Tibial nerve (tissue), 4 donors: ENCODE results near the gene LPO. TPM values are rescaled to one million over a fixed set of nuclear protein-coding genes. Genes with fewer than 3 reads are reported as not detected.

Experiments
- DNase-seq, 2 donors: peaks; one replicate each; pipeline ENCODE4 v3.0.0-alpha.2; 2019; ENCODE audit warnings: low spot score in 2 of 2
- H3K27ac ChIP-seq, 4 donors: fragments of 200-600 bp; sonication (generic) in 3 of 4; one replicate each; pipeline ENCODE4 v1.5.1; 2017 to 2019; ENCODE audit warnings: mild to moderate bottlenecking in 1 of 4
- H3K27me3 ChIP-seq, 2 donors: fragments of 200-600 bp; sonication (generic) in 1 of 2; one replicate each; pipeline versions ENCODE4 v1.5.1 to v1.6.0; 2017 to 2019
- H3K36me3 ChIP-seq, 3 donors: fragments of 200-600 bp; sonication (generic); one replicate each; pipeline ENCODE4 v1.5.1; 2018 to 2019
- H3K4me1 ChIP-seq, 4 donors: fragments of 200-600 bp; sonication (generic) in 3 of 4; one replicate each; pipeline ENCODE4 v1.5.1; 2017 to 2019
- H3K4me3 ChIP-seq, 4 donors: fragments of 200-600 bp; sonication (generic) in 3 of 4; one replicate each; pipeline ENCODE4 v1.5.1; 2017 to 2019; ENCODE audit warnings: mild to moderate bottlenecking in 1 of 4, moderate library complexity in 1 of 4
- H3K9me3 ChIP-seq, 4 donors: fragments of 200-600 bp; sonication (generic) in 3 of 4; one replicate each; pipeline ENCODE4 v1.5.1; 2017 to 2019
- CTCF ChIP-seq, 5 experiments: fragments of 200-600 bp in 3 of 5; fragments of 450-650 bp in 2 of 5; sonication (generic) in 3 of 5; IDR thresholded peaks; one replicate each; pipeline ENCODE4 v1.5.1; 2016 to 2019; ENCODE audit warnings: antibody characterized with exemption in 5 of 5, mild to moderate bottlenecking in 3 of 5, moderate library complexity in 2 of 5
- EP300 ChIP-seq, 2 donors: sonication (generic); formaldehyde crosslinking; IDR thresholded peaks; one replicate each; pipeline ENCODE4 v1.6.1; 2017; ENCODE audit warnings: antibody characterized with exemption in 2 of 2, mild to moderate bottlenecking in 1 of 2
- POLR2A ChIP-seq, 2 donors: fragments of 450-650 bp; IDR thresholded peaks; one replicate each; pipeline ENCODE4 v1.6.1; 2017; ENCODE audit warnings: antibody characterized with exemption in 2 of 2, mild to moderate bottlenecking in 2 of 2, moderate library complexity in 2 of 2
- WGBS, 2 donors: methylation state at CpG; one replicate each; pipeline ENCODE4 v1.1.5; 2018; 5-methylcytosine and 5-hydroxymethylcytosine counted together
- total RNA-seq, 4 donors: library from RNA; depleted of rRNA; stranded (reverse); fragments of >200 nt; gene quantifications; one replicate each; pipeline ENCODE4 v1.1.0, GENCODE V29; 2016

The LPO gene
- total RNA-seq, 4 donors from 2014 or later: not detected

GRCh38 chr17:58306131-58306951, 68.0 kb downstream of the LPO start:
- 83 to 87% methylated on average over 18 of the region's 19 CpGs for WGBS, 2 donors
- H3K4me3 ChIP-seq: no peak overlapping the region
- H3K27me3 ChIP-seq: no peaks in the 10 kb centered on the region
- peaks cover 0 to 12% (median 2%) of the 10 kb centered on the region in 4 donors for H3K4me1 ChIP-seq
- no peak overlapping the region for H3K27ac ChIP-seq
- peaks cover 0 to 65% (median 0%) of the 10 kb centered on the region in 3 donors for H3K36me3 ChIP-seq
- no peak for TF ChIP-seq CTCF (IDR thresholded peaks at IDR 0.05)
- TF ChIP-seq EP300 (IDR thresholded peaks at IDR 0.05): no peak
- TF ChIP-seq POLR2A (IDR thresholded peaks at IDR 0.05): no peak
- no peaks in the 10 kb centered on the region for H3K9me3 ChIP-seq
- no peak for DNase-seq

DNA sequence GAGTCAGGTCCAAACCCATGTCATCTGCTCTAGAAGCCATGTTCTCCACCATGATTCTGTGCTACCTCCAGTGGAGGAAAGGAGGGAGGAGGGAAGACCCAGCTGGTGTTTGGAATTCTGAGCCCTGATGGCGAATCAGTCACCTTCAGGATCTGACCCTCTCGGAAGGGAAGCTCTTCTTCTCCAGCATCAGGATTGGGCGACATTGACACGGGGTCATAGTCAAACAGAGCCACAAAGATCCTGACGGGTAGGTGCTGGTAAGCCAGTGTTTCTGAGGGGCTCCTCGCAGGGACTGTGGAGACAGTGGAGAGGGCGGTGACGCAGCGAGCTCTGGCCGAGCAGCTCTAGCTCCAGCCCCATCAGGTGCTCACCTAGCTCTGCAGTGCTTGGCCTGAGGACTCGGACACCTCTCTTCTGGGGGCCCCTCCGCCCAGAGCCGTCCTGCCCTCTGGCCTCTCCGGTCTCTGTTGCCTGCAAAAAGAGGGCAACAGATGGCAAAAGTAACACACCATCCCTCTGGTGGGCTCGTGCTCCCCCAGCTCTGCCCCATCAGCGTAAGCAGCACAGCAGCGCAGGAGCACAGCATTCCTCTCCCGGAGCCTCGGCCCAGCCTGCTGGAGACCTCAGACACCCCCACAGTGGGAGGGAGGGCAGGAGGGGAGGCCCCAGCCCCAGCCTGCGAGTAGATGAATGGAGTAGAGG, 69.2 kb downstream of the LPO start:
- Histone ChIP-seq H3K4me3 (no peak overlapping the region), H3K4me1 (peaks cover 0 to 12% (median 2%) of the 10 kb centered on the region in 4 donors), H3K36me3 (peaks cover 0 to 60% (median 0%) of the 10 kb centered on the region in 3 donors), H3K9me3 (no peaks in the 10 kb centered on the region), H3K27ac (no peak overlapping the region), H3K27me3 (no peaks in the 10 kb centered on the region)
- TF ChIP-seq CTCF (IDR thresholded peaks at IDR 0.05): no peak
- TF ChIP-seq EP300 (IDR thresholded peaks at IDR 0.05): no peak
- TF ChIP-seq POLR2A (IDR thresholded peaks at IDR 0.05): no peak
- no peak for DNase-seq
- 82 to 84% methylated on average over 20 of the region's 20 CpGs for WGBS, 2 donors

- DNase-seq: no peak
- no peaks in the 10 kb centered on the region for H3K9me3 ChIP-seq
- no peak overlapping the region for H3K4me3 ChIP-seq
- 66 to 70% methylated on average over 25 to 29 of the region's 32 CpGs for WGBS, 2 donors
- TF ChIP-seq EP300 (IDR thresholded peaks at IDR 0.05) (no peak), POLR2A (IDR thresholded peaks at IDR 0.05) (no peak), CTCF (IDR thresholded peaks at IDR 0.05) (no peak)
- H3K4me1 ChIP-seq: peaks cover 0 to 12% (median 2%) of the 10 kb centered on the region in 4 donors
- H3K36me3 ChIP-seq: peaks cover 0 to 60% (median 0%) of the 10 kb centered on the region in 3 donors
- H3K27ac ChIP-seq: no peak overlapping the region
- no peaks in the 10 kb centered on the region for H3K27me3 ChIP-seq
Observed at GRCh38 chr17:58308173-58308984, 70.0 kb downstream of the LPO start.

DNA sequence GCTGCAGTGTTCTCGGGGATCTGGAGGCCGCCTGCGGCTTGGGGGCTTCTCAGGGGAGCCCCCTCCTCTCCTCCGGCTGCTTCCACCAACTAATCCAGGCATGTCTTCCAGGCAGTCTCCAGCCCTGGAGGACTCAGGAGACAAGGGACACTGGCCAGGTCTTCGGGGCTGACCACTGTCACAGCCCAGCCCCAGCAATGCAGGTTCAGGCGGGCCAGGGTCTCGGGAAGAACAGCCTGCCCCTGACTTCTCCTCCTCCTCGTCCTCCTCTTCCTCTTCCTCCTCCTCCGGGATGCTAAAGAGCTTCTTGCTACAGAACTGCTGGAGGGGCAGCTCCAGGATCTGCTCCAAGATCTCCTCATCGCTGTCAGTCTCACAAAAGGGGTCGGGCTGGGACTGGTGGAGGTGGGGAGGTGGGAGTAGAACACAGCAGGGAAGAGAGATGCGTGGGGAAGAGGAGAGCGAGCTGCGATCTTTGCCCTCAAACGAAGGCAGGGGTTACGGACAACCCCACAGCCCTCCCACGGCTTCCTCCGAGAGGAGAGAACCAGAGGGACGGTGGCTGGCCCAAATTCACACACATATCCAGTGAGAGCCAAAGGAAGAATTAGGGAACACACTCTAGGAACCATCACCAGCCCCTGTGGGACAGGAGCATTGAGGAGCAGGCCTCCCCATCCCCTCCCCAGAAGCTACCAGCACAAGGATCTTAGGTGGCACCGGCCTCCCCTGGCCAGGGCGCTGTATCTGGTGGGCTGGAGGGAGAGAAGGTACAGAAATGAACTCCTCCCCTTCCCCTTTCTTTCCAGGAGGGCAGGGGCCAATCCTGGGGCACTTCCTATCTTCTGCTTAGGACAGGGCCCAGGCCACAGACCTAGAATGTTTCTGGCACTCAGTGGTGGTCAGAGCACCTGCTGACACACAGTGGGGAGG, 70.9 kb downstream of the LPO start:
- no peaks in the 10 kb centered on the region for H3K9me3 ChIP-seq
- no peak overlapping the region for H3K27ac ChIP-seq
- no peak for DNase-seq
- H3K36me3 ChIP-seq: peaks cover 0 to 60% (median 0%) of the 10 kb centered on the region in 3 donors
- 69 to 78% methylated on average over 18 to 21 of the region's 21 CpGs for WGBS, 2 donors
- no peak overlapping the region for H3K4me3 ChIP-seq
- H3K27me3 ChIP-seq: no peaks in the 10 kb centered on the region
- TF ChIP-seq POLR2A (IDR thresholded peaks at IDR 0.05) (no peak), EP300 (IDR thresholded peaks at IDR 0.05) (no peak), CTCF (IDR thresholded peaks at IDR 0.05) (no peak)
- H3K4me1 ChIP-seq: peaks cover 0 to 4% (median under 1%) of the 10 kb centered on the region in 4 donors
